PC-3 (cell line): ENCODE measurements around the gene HLF. TPM values are rescaled to one million over a fixed set of nuclear protein-coding genes. Genes with fewer than 3 reads are reported as not detected.

Experiments used
- ATAC-seq: fragments of 200-7000 bp; cut with Tn5 transposase; 2 replicates; pipeline ENCODE4 v1.9.1; 2020; ENCODE audit warnings: mild to moderate bottlenecking, moderate library complexity
- BruUV-seq: library from RNA; stranded (reverse); fragments of 400-500 nt; replicated peaks from 2 replicates; lab custom pipeline; 2021; lab: Mats Ljungman, UMichigan
- CTCF ChIA-PET: fragments of 300-600 bp; sonication (Branson Sonifier 250); formaldehyde crosslinking; loops from one replicate; lab custom pipeline; 2022; ENCODE audit warnings: antibody characterized with exemption; lab: Charles Lee
- POLR2A ChIA-PET: fragments of 300-600 bp; sonication (Branson Sonifier 250); formaldehyde crosslinking; loops from one replicate; lab custom pipeline; 2022; ENCODE audit warnings: antibody characterized with exemption; ENCODE audit not compliant: unreplicated experiment; lab: Charles Lee
- DNase-seq: peaks from one replicate; pipeline ENCODE4 v3.0.0-alpha.2; 2015
- H2AFZ ChIP-seq: fragments of 300-600 bp; sonication (generic); 2 replicates; pipeline ENCODE4 v1.6.0; 2016; ENCODE audit warnings: antibody characterized with exemption, low read length
- H3F3A ChIP-seq: fragments of 300-600 bp; sonication (generic); one replicate; pipeline ENCODE4 v1.6.0; 2017; ENCODE audit warnings: antibody characterized with exemption, low read length, control low read depth, mild to moderate bottlenecking; ENCODE audit not compliant: unreplicated experiment
- H3K27ac ChIP-seq: fragments of 300-600 bp; sonication (generic); 2 replicates; pipeline ENCODE4 v1.5.1; 2016; ENCODE audit warnings: mild to moderate bottlenecking, low read length
- H3K27me3 ChIP-seq: fragments of 300-600 bp; sonication (generic); 2 replicates; pipeline ENCODE4 v1.6.1; 2016; ENCODE audit warnings: low read length, mixed read lengths
- H3K36me3 ChIP-seq: fragments of 300-600 bp; sonication (generic); 2 replicates; pipeline ENCODE4 v1.6.1; 2016; ENCODE audit warnings: low read depth, mixed run types, low read length, mixed read lengths
- H3K4me1 ChIP-seq: fragments of 300-600 bp; sonication (generic); 2 replicates; pipeline ENCODE4 v1.5.1; 2016; ENCODE audit warnings: low read length; ENCODE audit not compliant: insufficient read depth
- H3K4me2 ChIP-seq: fragments of 300-600 bp; sonication (generic); 2 replicates; pipeline ENCODE4 v1.6.0; 2016; ENCODE audit warnings: low read length
- H3K4me3 ChIP-seq: fragments of 300-600 bp; sonication (generic); 2 replicates; pipeline ENCODE4 v1.5.1; 2016; ENCODE audit warnings: mild to moderate bottlenecking, low read length, mixed read lengths
- H3K79me2 ChIP-seq: fragments of 300-600 bp; sonication (generic); 2 replicates; pipeline ENCODE4 v1.6.1; 2017; ENCODE audit warnings: low read length, mixed read lengths
- H3K9ac ChIP-seq: fragments of 300-600 bp; sonication (generic); 2 replicates; pipeline ENCODE4 v1.6.0; 2016; ENCODE audit warnings: mild to moderate bottlenecking, low read length
- H3K9me2 ChIP-seq: fragments of 300-600 bp; sonication (generic); replicated peaks from 2 replicates; pipeline ENCODE4 v1.6.1; 2016; ENCODE audit warnings: mixed run types, low read length, mixed read lengths
- H3K9me3 ChIP-seq: fragments of 300-600 bp; sonication (generic); 2 replicates; pipeline ENCODE4 v1.6.1; 2016; ENCODE audit warnings: low read length, mixed read lengths
- H4K20me1 ChIP-seq: fragments of 300-600 bp; sonication (generic); 2 replicates; pipeline ENCODE4 v1.6.1; 2016; ENCODE audit warnings: low read length, mixed read lengths
- CTCF ChIP-seq: fragments of 300-600 bp; sonication (generic); conservative IDR thresholded peaks from 2 replicates; pipeline ENCODE4 v1.5.1; 2017; ENCODE audit warnings: antibody characterized with exemption, low read depth, mild to moderate bottlenecking, low read length
- EZH2 ChIP-seq: fragments of 300-600 bp; sonication (generic); IDR thresholded peaks from one replicate; pipeline ENCODE4 v1.6.1; 2017; ENCODE audit warnings: antibody characterized with exemption, mild to moderate bottlenecking, low read length; ENCODE audit not compliant: unreplicated experiment
- EZH2phosphoT487 ChIP-seq: fragments of 300-600 bp; sonication (generic); IDR thresholded peaks from 2 replicates; pipeline ENCODE4 v1.6.1; 2018; ENCODE audit warnings: mild to moderate bottlenecking, antibody characterized with exemption, low read length, borderline replicate concordance
- intact Hi-C: fragments of 100-400 bp; cut with micrococcal nuclease; formaldehyde crosslinking; loops from 2 replicates; pipeline ENCODE4 v1.9.0; 2023
- total RNA-seq: library from RNA; depleted of rRNA; stranded (reverse); fragments of >200 nt; gene quantifications from 2 replicates; pipeline ENCODE4 v1.2.3, GENCODE V29; 2014

HLF gene
- total RNA-seq, 1 experiment from 2014 or later = 0.66 TPM

- no peak overlapping the region for H3K9ac ChIP-seq
- no peaks in the 10 kb centered on the region for H3K79me2 ChIP-seq
- H3F3A ChIP-seq = no peaks in the 10 kb centered on the region
- BruUV-seq = no TSS peak
- H3K27me3 ChIP-seq = no peaks in the 10 kb centered on the region
- H4K20me1 ChIP-seq = no peaks in the 10 kb centered on the region
- ATAC-seq = no peak
- no peak for TF ChIP-seq CTCF
- TF ChIP-seq EZH2phosphoT487 = no peak
- no peak for TF ChIP-seq EZH2
- DNase-seq = no peak
- ChIA-PET CTCF (interaction anchor here (0.6 kb wide), 1 partner anchor 1537 kb away, joined by 3 read pairs; no protein-coding TSS in a partner anchor), POLR2A (no interaction called here)
- H3K27ac ChIP-seq = no peak overlapping the region
- no peak overlapping the region for H2AFZ ChIP-seq
- no peak overlapping the region for H3K4me2 ChIP-seq
- 0 out of 2 replicates have a peak, but pooled peaks cover 6% of the 10 kb centered on the region for H3K4me1 ChIP-seq
- no peaks in the 10 kb centered on the region for H3K9me2 ChIP-seq
- no peaks in the 10 kb centered on the region for H3K36me3 ChIP-seq
- no peak overlapping the region for H3K4me3 ChIP-seq
- H3K9me3 ChIP-seq = no peaks in the 10 kb centered on the region
- intact Hi-C loops = no loop called here
These were observed 19.5 kb downstream of the HLF start for GRCh38 chr17:55284001-55284884.

- intact Hi-C loops = no loop called here
- no peak for ATAC-seq
- POLR2A ChIA-PET = no interaction called here
These were observed 20.2 kb downstream of the HLF start for GRCh38 chr17:55284944-55285339.

More at GRCh38 chr17:55284944-55285339, 20.2 kb downstream of the HLF start:
- Histone ChIP-seq H3K79me2 (no peaks in the 10 kb centered on the region), H3K9ac (no peak overlapping the region), H2AFZ (no peak overlapping the region), H3K36me3 (no peaks in the 10 kb centered on the region), H3K4me3 (no peak overlapping the region), H4K20me1 (no peaks in the 10 kb centered on the region), H3K27ac (no peak overlapping the region), H3K4me2 (no peak overlapping the region), H3K9me3 (no peaks in the 10 kb centered on the region), H3K27me3 (no peaks in the 10 kb centered on the region), H3K4me1 (0 out of 2 replicates have a peak, but pooled peaks cover 6% of the 10 kb centered on the region), H3K9me2 (no peaks in the 10 kb centered on the region), H3F3A (no peaks in the 10 kb centered on the region)
- TF ChIP-seq CTCF = no peak
- no peak for TF ChIP-seq EZH2
- TF ChIP-seq EZH2phosphoT487 = no peak
- no peak for DNase-seq
- BruUV-seq = no TSS peak
- CTCF ChIA-PET = no interaction called here
